Motor neuron (in vitro differentiated cells): Measurements from ENCODE around the gene SLC16A9. TPM values are rescaled to one million over a fixed set of nuclear protein-coding genes. Genes with fewer than 3 reads are reported as not detected.
"Not testable (repeated sequence)": the region's sequence is repeated elsewhere in the genome, so short reads cannot be mapped to it uniquely, and the experiment has no call there.

Experiments used
- ATAC-seq, 8 experiments: fragments of 200-7000 bp; cut with Tn5 transposase; replicated peaks in 6 of 8; 2 replicates each; pipeline ENCODE4 v1.8.0; 2021; ENCODE audit warnings: mild to moderate bottlenecking in 8 of 8, moderate library complexity in 8 of 8
- H3K27ac ChIP-seq, 2 donors: fragments of 250-450 bp; sonication (Bioruptor Pico); 2 replicates each; pipeline ENCODE4 v1.9.0; 2021; ENCODE audit warnings: antibody characterized with exemption in 2 of 2, mild to moderate bottlenecking in 2 of 2, moderate library complexity in 1 of 2
- H3K4me1 ChIP-seq, 2 donors: fragments of 250-450 bp; sonication (Bioruptor Pico); replicated peaks in 1 of 2; 2 replicates each; pipeline ENCODE4 v1.6.1; 2021; ENCODE audit warnings: antibody characterized with exemption in 2 of 2, mild to moderate bottlenecking in 2 of 2, moderate library complexity in 1 of 2
- H3K4me3 ChIP-seq, 5 donors: fragments of 250-450 bp; sonication (Bioruptor Pico); 2 replicates each; pipeline ENCODE4 v1.9.0; 2021; ENCODE audit warnings: antibody characterized with exemption in 5 of 5, mild to moderate bottlenecking in 5 of 5, moderate library complexity in 4 of 5
- WGBS, 10 experiments: fragments of 450-650 bp; shearing (Covaris generic); methylation state at CpG; one replicate each; pipeline ENCODE4 v1.0.0; 2022; 5-methylcytosine and 5-hydroxymethylcytosine counted together
- in situ Hi-C, 9 experiments: fragments of 400-800 bp; cut with MboI; loops; one replicate each; pipeline ENCODE4 v1.15.0; 2021; ENCODE audit warnings: low sequenced_read_pairs in 9 of 9, low pct_unique_long_range_greater_than_20kb in 2 of 9; ENCODE audit not compliant: unreplicated experiment in 9 of 9
- total RNA-seq, 8 experiments: library from RNA; unstranded; fragments of 300-600 nt; gene quantifications; 2 replicates each; pipeline versions ENCODE4 v1.2.3 to v1.2.4, GENCODE V29; 2022

The SLC16A9 gene
- total RNA-seq, 8 experiments from 2014 or later = 3.8 to 85.0 (median 28.6) TPM

- H3K27ac ChIP-seq = no peak overlapping the region
- in situ Hi-C loops = no loop called here
Measured at GRCh38 chr10:59682986-59683937, 26.4 kb downstream of the SLC16A9 start.

GRCh38 chr10:59680199-59680598, 29.5 kb downstream of the SLC16A9 start:
- no peak overlapping the region for H3K4me3 ChIP-seq
- in situ Hi-C loops = no loop called here
- 75 to 100% (median 100%) methylated on average over 1 of the region's 1 CpG; no CpG with 5 or more reads in 1 of the 10 experiments for WGBS, 10 experiments
- no peak for ATAC-seq
- no peak overlapping the region for H3K27ac ChIP-seq
- no peaks in the 10 kb centered on the region for H3K4me1 ChIP-seq

More at GRCh38 chr10:59682986-59683937, 26.4 kb downstream of the SLC16A9 start:
- no peaks in the 10 kb centered on the region for H3K4me1 ChIP-seq
- no peak overlapping the region for H3K4me3 ChIP-seq
- WGBS, 10 experiments = 89 to 100% (median 100%) methylated on average over 1 to 2 of the region's 2 CpGs; no CpG with 5 or more reads in 3 of the 10 experiments
- no peak for ATAC-seq

- Histone ChIP-seq H3K4me1 (peaks cover 6% of the 10 kb centered on the region in 2 donors), H3K27ac (no peak overlapping the region), H3K4me3 (no peak overlapping the region)
- ATAC-seq = peak in 3 of 8 experiments; percentile 49 to 88 (median 73)
- WGBS, 10 experiments = 0 to 100% (median 87%) methylated on average over 1 to 4 of the region's 4 CpGs; no CpG with 5 or more reads in 1 of the 10 experiments
- in situ Hi-C loops = no loop called here
Measured at GRCh38 chr10:59678884-59679301, 30.8 kb downstream of the SLC16A9 start.

DNA sequence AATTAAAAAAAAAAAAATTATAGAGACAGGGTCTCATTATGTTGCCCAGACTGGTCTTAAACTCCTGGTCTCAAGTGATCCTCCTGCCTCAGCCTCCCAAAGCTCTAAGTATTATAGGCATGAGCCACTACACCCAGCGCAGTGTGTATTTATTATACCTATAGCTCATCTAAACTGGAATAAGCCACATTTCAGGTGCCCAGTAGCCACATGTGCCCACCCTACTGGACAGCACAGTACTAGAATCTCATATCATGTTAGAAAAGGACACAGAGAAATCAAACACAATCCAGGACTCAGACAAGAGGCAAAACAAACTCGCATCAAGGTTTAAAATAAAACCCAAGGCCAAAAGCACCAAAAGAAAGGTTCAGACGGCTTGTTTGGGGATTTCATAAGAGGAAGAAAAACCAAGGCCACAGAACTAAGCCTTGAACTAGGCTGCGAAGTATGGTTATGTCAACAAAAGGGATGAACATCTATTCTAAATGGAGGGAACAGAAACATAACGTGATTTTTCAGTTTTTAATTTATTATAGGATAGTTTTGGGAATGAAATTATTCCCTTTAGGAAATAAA, 32.3 kb downstream of the SLC16A9 start:
- H3K4me1 ChIP-seq = peaks cover 6 to 7% of the 10 kb centered on the region in 2 donors
- no peak overlapping the region for H3K27ac ChIP-seq
- no peak for ATAC-seq
- no peak overlapping the region for H3K4me3 ChIP-seq
- WGBS, 10 experiments = 74 to 100% (median 91%) methylated on average over 2 to 4 of the region's 5 CpGs
- in situ Hi-C loops = no loop called here

DNA sequence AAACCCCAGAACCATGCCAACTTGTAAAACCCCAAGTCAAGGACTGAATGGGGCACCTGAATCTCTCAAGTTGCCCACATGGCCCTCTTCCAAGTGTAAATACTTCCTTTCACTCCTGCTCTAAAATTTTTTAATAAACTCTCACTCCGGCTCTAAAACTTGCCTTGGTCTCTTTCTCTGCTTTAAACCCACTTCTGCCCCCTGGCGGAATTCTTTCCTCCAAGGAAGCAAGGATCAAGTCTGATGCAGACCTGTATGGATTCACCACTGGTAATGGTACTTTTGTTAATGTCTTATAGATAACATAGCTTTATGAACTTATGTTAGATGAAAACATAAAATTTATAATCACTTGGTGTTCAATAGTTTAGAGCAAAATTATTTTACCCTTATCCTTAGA, 33.8 kb downstream of the SLC16A9 start:
- Histone ChIP-seq H3K4me1 (peaks cover 6 to 7% of the 10 kb centered on the region in 2 donors), H3K4me3 (no peak overlapping the region), H3K27ac (no peak overlapping the region)
- in situ Hi-C loops = no loop called here
- WGBS, 10 experiments = 43 to 100% (median 85%) methylated on average over 2 of the region's 2 CpGs; no CpG with 5 or more reads in 4 of the 10 experiments
- no peak for ATAC-seq

DNA sequence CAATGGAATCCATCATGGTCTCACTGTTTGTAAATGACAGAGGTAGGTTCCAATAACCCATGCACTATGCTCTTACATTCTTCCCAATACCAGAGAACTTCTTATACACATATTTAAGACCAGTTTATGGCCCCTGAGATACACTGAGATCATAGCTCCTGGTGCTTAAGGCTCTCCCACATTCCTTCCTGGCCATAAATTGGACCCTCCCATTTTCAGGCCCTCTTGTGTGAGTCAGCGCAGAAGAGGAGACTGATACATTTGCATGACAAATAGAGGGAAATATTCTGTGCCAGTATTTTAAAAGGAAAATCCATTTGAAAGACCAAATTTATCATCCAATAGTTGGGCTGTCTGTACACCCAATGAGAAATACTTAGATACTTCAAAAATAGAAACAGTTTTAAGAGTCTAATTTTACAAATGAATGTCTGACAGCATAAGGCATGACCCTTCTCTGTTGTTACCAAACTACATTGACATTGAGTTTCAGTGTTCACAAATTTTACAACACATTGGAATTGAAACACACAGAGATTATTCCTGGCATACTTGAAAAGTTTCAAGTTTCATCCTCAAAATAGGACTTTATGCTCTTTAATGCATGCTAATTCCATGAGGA, 35.3 kb downstream of the SLC16A9 start:
- no peak overlapping the region for H3K27ac ChIP-seq
- in situ Hi-C loops = no loop called here
- no peak overlapping the region for H3K4me3 ChIP-seq
- H3K4me1 ChIP-seq = peaks cover 6 to 7% of the 10 kb centered on the region in 2 donors
- WGBS, 10 experiments = 0 to 75% (median 40%) methylated on average over 1 of the region's 1 CpG; no CpG with 5 or more reads in 5 of the 10 experiments
- peak; percentile 54 to 97 (median 94) for ATAC-seq

GRCh38 chr10:59672150-59672875, 37.3 kb downstream of the SLC16A9 start:
- no peak for ATAC-seq
- peaks cover 6 to 7% of the 10 kb centered on the region in 2 donors for H3K4me1 ChIP-seq
- H3K27ac ChIP-seq = no peak overlapping the region
- WGBS, 10 experiments = 50 to 100% (median 98%) methylated on average over 1 to 2 of the region's 2 CpGs
- no peak overlapping the region for H3K4me3 ChIP-seq
- in situ Hi-C loops = no loop called here

GRCh38 chr10:59670269-59670668, 39.4 kb downstream of the SLC16A9 start:
- in situ Hi-C loops = no loop called here
- H3K4me3 ChIP-seq = no peak overlapping the region
- peaks cover 6 to 7% of the 10 kb centered on the region in 2 donors for H3K4me1 ChIP-seq
- no peak for ATAC-seq
- 40 to 100% (median 80%) methylated on average over 1 of the region's 1 CpG; no CpG with 5 or more reads in 5 of the 10 experiments for WGBS, 10 experiments
- no peak overlapping the region for H3K27ac ChIP-seq

GRCh38 chr10:59668096-59668495, 41.6 kb downstream of the SLC16A9 start:
- Histone ChIP-seq H3K4me3 (no peak overlapping the region), H3K27ac (no peak overlapping the region), H3K4me1 (no peaks in the 10 kb centered on the region)
- ATAC-seq = peak in 4 of 8 experiments; percentile 44 to 98 (median 81)
- WGBS, 10 experiments = 0 to 100% (median 80%) methylated on average over 1 to 4 of the region's 4 CpGs; no CpG with 5 or more reads in 1 of the 10 experiments
- in situ Hi-C loops = no loop called here

- Histone ChIP-seq H3K4me1 (no peaks in the 10 kb centered on the region), H3K27ac (no peak overlapping the region), H3K4me3 (no peak overlapping the region)
- in situ Hi-C loops = no loop called here
- ATAC-seq = no peak
Measured at GRCh38 chr10:59666310-59666709, 43.3 kb downstream of the SLC16A9 start.

- H3K27ac ChIP-seq, ATAC-seq, in situ Hi-C loops, H3K4me3 ChIP-seq, H3K4me1 ChIP-seq: not testable (repeated sequence)
- 90 to 100% (median 93%) methylated on average over 2 to 7 of the region's 7 CpGs; no CpG with 5 or more reads in 3 of the 10 experiments for WGBS, 10 experiments
Measured at GRCh38 chr10:59663213-59663612, 46.4 kb downstream of the SLC16A9 start.

DNA sequence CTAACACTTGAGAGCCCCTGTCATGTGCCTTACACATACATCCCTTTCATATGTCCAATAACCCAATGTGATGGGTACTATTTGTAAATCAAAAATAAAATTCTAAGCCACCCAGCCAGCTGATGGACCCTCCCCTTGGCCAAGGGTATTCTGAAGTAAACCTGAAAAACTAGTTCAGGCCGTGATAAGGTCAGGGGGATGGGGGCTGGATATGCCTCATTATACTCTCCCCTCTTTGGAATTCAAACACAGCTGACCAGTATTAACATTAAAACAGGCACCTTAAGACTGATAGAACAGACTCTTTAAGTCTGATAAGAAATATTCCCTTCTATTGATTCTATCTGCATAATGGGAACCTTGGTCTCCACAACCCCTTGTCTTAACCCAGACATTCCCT, 51.9 kb downstream of the SLC16A9 start:
- no peak overlapping the region for H3K4me3 ChIP-seq
- H3K27ac ChIP-seq = no peak overlapping the region
- in situ Hi-C loops = no loop called here
- 80 to 86% methylated on average over 1 of the region's 1 CpG; no CpG with 5 or more reads in 8 of the 10 experiments for WGBS, 10 experiments
- no peaks in the 10 kb centered on the region for H3K4me1 ChIP-seq
- ATAC-seq = no peak
